Prostate gland (tissue), 2 donors: ENCODE data around the gene PNMA8A. TPM values are rescaled to one million over a fixed set of nuclear protein-coding genes. Genes with fewer than 3 reads are reported as not detected.

Experiments
- DNase-seq: peaks from one replicate; pipeline ENCODE4 v3.0.0-alpha.2; 2019; ENCODE audit warnings: low spot score
- H3K27ac ChIP-seq, 2 donors: fragments of 200-600 bp; sonication (generic); 2 replicates each; pipeline ENCODE4 v1.5.1; 2017 to 2019
- H3K27me3 ChIP-seq: fragments of 200-600 bp; sonication (generic); replicated peaks from 2 replicates; pipeline ENCODE4 v1.5.1; 2019; ENCODE audit not compliant: insufficient read depth
- H3K36me3 ChIP-seq, 2 donors: fragments of 200-600 bp; sonication (generic); 1 replicate in 1 of 2; 2 replicates in 1 of 2; pipeline versions ENCODE4 v1.5.1 to v1.8.1; 2017 to 2019
- H3K4me1 ChIP-seq: fragments of 200-600 bp; sonication (generic); replicated peaks from 2 replicates; pipeline ENCODE4 v1.5.1; 2019
- H3K4me3 ChIP-seq, 2 donors: fragments of 200-600 bp; sonication (generic); 2 replicates each; pipeline ENCODE4 v1.5.1; 2017 to 2019
- H3K9me3 ChIP-seq: fragments of 200-600 bp; sonication (generic); 2 replicates; pipeline ENCODE4 v1.5.1; 2017
- POLR2A ChIP-seq: fragments of 450-650 bp; IDR thresholded peaks from one replicate; pipeline ENCODE4 v1.6.1; 2016; ENCODE audit warnings: antibody characterized with exemption, mild to moderate bottlenecking
- POLR2AphosphoS5 ChIP-seq: sonication (generic); formaldehyde crosslinking; IDR thresholded peaks from one replicate; pipeline ENCODE4 v1.6.1; 2017; ENCODE audit warnings: antibody characterized with exemption
- WGBS: methylation state at CpG from one replicate; pipeline ENCODE4 v1.1.5; 2018; 5-methylcytosine and 5-hydroxymethylcytosine counted together
- intact Hi-C: fragments of 100-400 bp; cut with DNase I; formaldehyde crosslinking; loops from one replicate; pipeline ENCODE4 v1.14.2; 2022
- total RNA-seq, 2 donors: library from RNA; depleted of rRNA; stranded (reverse); fragments of >200 nt; gene quantifications; one replicate each; pipeline ENCODE4 v1.1.0, GENCODE V29; 2016
- TF ChIP-seq, protein P1 (sequence below), 4 experiments: fragments of 200-600 bp in 2 of 4; fragments of 450-650 bp in 2 of 4; sonication (generic) in 2 of 4; IDR thresholded peaks; 1 replicate in 3 of 4; 2 replicates in 1 of 4; pipeline ENCODE4 v1.5.1; 2016 to 2019; ENCODE audit warnings: antibody characterized with exemption in 4 of 4, mild to moderate bottlenecking in 2 of 4, moderate library complexity in 2 of 4

Gene PNMA8A
- total RNA-seq, 2 donors from 2014 or later: 17.0 to 26.5 TPM

DNA sequence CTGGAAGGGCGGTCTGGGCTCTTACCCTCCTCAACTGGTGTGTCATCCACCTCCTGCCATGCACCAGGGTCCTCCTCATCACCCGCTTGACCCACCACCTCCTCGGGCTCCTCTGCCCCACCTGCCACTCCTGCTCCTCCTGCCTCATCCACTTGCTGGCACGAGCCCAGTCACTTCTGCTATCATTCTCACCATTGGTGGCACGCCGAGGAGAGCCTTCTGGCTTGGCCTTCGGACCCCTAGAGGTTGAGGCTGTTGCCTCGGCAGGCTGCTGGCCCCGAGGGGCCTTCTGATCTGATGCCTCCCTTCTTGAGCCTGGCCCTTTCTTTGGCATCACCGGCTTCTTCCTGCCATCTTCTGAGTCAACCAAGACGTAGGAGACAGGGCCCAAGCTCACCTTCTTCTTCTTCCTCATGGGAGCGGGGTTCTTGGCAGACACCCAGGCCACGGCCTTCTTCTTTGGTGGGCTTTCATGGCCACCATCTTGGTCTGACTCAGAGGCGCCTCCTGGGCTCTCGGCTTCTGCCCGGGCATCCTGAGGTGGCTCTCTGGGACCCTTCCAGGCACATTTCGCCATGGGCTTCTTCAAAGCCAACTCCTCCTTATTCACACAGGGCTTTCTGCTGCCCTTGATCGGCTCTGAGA is 1.7 kb downstream of the PNMA8A start:
- H3K4me1 ChIP-seq: no peaks in the 10 kb centered on the region

DNA sequence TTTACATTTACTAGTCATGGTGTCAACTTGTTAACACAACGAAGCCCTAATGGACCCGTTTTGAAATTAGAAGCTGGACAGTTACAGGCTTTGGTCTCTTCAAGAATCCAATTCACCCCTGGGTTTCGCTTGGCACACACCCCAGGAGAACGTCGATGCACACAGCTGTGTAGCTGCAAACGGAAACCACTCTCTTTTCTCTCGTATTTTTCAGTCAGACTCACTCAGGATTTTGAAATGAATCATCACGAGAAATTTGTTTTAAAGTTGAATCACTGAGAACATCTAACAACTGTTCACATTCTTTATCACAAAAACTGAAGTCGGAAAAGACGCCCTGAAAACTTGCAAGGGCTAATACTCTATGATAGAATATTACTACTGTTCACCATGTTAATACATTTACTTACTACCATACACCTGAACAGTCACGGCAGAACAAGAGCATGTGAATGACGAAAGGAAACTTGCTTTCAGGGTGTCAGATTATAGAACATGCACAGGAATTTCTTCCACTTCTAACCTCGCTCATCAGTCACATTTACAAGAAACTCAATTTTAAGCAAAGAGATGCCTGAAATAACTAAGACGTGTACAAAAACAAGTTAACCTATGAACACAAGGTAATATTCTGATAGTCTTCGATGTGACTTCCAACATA is 4.7 kb downstream of the PNMA8A start:
- 35% methylated on average over 15 of the region's 15 CpGs for WGBS
- TF ChIP-seq, protein P1, sequence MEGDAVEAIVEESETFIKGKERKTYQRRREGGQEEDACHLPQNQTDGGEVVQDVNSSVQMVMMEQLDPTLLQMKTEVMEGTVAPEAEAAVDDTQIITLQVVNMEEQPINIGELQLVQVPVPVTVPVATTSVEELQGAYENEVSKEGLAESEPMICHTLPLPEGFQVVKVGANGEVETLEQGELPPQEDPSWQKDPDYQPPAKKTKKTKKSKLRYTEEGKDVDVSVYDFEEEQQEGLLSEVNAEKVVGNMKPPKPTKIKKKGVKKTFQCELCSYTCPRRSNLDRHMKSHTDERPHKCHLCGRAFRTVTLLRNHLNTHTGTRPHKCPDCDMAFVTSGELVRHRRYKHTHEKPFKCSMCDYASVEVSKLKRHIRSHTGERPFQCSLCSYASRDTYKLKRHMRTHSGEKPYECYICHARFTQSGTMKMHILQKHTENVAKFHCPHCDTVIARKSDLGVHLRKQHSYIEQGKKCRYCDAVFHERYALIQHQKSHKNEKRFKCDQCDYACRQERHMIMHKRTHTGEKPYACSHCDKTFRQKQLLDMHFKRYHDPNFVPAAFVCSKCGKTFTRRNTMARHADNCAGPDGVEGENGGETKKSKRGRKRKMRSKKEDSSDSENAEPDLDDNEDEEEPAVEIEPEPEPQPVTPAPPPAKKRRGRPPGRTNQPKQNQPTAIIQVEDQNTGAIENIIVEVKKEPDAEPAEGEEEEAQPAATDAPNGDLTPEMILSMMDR (IDR thresholded peaks at IDR 0.05): no peak
- TF ChIP-seq POLR2A (no peak), POLR2AphosphoS5 (no peak)
- no peak for DNase-seq
- intact Hi-C loops: no loop called here
- Histone ChIP-seq H3K27ac (no peak overlapping the region), H3K27me3 (no peaks in the 10 kb centered on the region), H3K4me3 (no peak overlapping the region), H3K9me3 (no peaks in the 10 kb centered on the region), H3K36me3 (no peaks in the 10 kb centered on the region), H3K4me1 (no peaks in the 10 kb centered on the region)

More for the DNA sequence above, 1.7 kb downstream of the PNMA8A start:
- 97% methylated on average over 18 of the region's 18 CpGs for WGBS
- TF ChIP-seq, protein P1 (IDR thresholded peaks at IDR 0.05): no peak
- TF ChIP-seq POLR2AphosphoS5 (no peak), POLR2A (no peak)
- no peak for DNase-seq
- no peaks in the 10 kb centered on the region for H3K27me3 ChIP-seq
- H3K27ac ChIP-seq: no peak overlapping the region
- H3K36me3 ChIP-seq: no peaks in the 10 kb centered on the region
- no peaks in the 10 kb centered on the region for H3K9me3 ChIP-seq
- H3K4me3 ChIP-seq: no peak overlapping the region
- intact Hi-C loops: no loop called here

- H3K27ac ChIP-seq: no peak overlapping the region
- no peaks in the 10 kb centered on the region for H3K27me3 ChIP-seq
- H3K4me1 ChIP-seq: no peaks in the 10 kb centered on the region
- intact Hi-C loops: no loop called here
- H3K4me3 ChIP-seq: no peak overlapping the region
- TF ChIP-seq POLR2AphosphoS5 (no peak), POLR2A (no peak)
- TF ChIP-seq, protein P1 (IDR thresholded peaks at IDR 0.05): no peak
- no peaks in the 10 kb centered on the region for H3K36me3 ChIP-seq
- no peaks in the 10 kb centered on the region for H3K9me3 ChIP-seq
- no peak for DNase-seq
- 88% methylated on average over 7 of the region's 7 CpGs for WGBS
Measured at GRCh38 chr19:46463516-46463915, 7.8 kb downstream of the PNMA8A start.

GRCh38 chr19:46461537-46461936 is 9.8 kb downstream of the PNMA8A start:
- TF ChIP-seq POLR2A (no peak), POLR2AphosphoS5 (no peak)
- TF ChIP-seq, protein P1 (IDR thresholded peaks at IDR 0.05): no peak
- 59% methylated on average over 2 of the region's 2 CpGs for WGBS
- H3K9me3 ChIP-seq: no peaks in the 10 kb centered on the region
- intact Hi-C loops: no loop called here
- no peak for DNase-seq
- H3K36me3 ChIP-seq: no peaks in the 10 kb centered on the region
- H3K27ac ChIP-seq: no peak overlapping the region
- no peaks in the 10 kb centered on the region for H3K4me1 ChIP-seq
- H3K27me3 ChIP-seq: no peaks in the 10 kb centered on the region
- no peak overlapping the region for H3K4me3 ChIP-seq

DNA sequence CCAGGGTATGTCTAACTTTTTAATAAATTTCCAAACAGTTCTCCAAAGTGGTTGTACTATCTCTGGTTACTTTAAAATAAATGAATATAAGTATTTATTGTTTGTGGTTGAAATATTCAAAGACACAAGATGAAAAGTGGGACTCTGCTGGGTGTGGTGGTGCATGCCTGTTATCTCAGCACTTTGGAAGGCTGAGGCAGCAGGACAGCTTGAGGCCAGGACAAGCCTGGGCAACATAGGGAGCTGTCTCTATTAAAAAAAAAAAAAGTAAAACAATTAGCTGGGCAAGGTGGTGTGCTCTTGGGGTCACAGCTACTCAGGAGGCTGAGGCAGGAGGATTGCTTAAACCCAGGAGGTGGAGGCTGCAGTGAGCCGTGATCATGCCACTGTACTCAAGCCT is 10.4 kb downstream of the PNMA8A start:
- no peak for DNase-seq
- no peak overlapping the region for H3K4me3 ChIP-seq
- H3K27ac ChIP-seq: no peak overlapping the region
- TF ChIP-seq POLR2AphosphoS5 (no peak), POLR2A (no peak)
- TF ChIP-seq, protein P1 (IDR thresholded peaks at IDR 0.05): no peak
- no peaks in the 10 kb centered on the region for H3K27me3 ChIP-seq
- 94% methylated on average over 1 of the region's 1 CpG for WGBS
- H3K36me3 ChIP-seq: no peaks in the 10 kb centered on the region
- intact Hi-C loops: no loop called here
- no peaks in the 10 kb centered on the region for H3K4me1 ChIP-seq
- H3K9me3 ChIP-seq: no peaks in the 10 kb centered on the region
